H1 (cell line): Measurements from ENCODE around the gene RPS6KA6. TPM values are rescaled to one million over a fixed set of nuclear protein-coding genes. Genes with fewer than 3 reads are reported as not detected.

Experiments
- CEBPB ChIP-seq: IDR thresholded peaks from 2 replicates; pipeline ENCODE4 v1.6.1; 2012; ENCODE audit warnings: low read depth, low read length
- MAFK ChIP-seq: IDR thresholded peaks from 2 replicates; pipeline ENCODE4 v1.6.1; 2012; ENCODE audit warnings: low read depth, mild to moderate bottlenecking, improper control_type of control experiment, low read length
- POLR2A ChIP-seq, 2 experiments: IDR thresholded peaks; 1 replicate in 1 of 2; 2 replicates in 1 of 2; pipeline ENCODE4 v1.6.1; 2011; ENCODE audit warnings: low read depth in 2 of 2, low read length in 2 of 2, mild to moderate bottlenecking in 2 of 2; ENCODE audit errors: control extremely low read depth in 1 of 2
- RNF2 ChIP-seq: fragments of 200-900, 300-1000 bp; sonication (generic); IDR thresholded peaks from 2 replicates; pipeline ENCODE4 v1.7.1; 2016; ENCODE audit warnings: borderline replicate concordance, low read depth, mild to moderate bottlenecking, antibody characterized with exemption, low read length; ENCODE audit not compliant: poor library complexity, severe bottlenecking; ENCODE audit errors: missing control alignments
- ZNF274 ChIP-seq: IDR thresholded peaks from 2 replicates; pipeline ENCODE4 v1.7.0; 2012; ENCODE audit warnings: low read length, borderline replicate concordance; ENCODE audit errors: extremely low read depth
- polyA plus RNA-seq, 7 experiments: library from polyadenylated mRNA; depleted of rRNA in 3 of 7; stranded (reverse) in 5 of 7; unstranded in 2 of 7; fragments of >200 nt in 5 of 7; fragments of 200-250 nt in 2 of 7; gene quantifications; 1 replicate in 5 of 7; 2 replicates in 1 of 7; 4 replicates in 1 of 7; pipeline versions ENCODE4 v1.2.1 to v1.2.3, GENCODE V29; 2011 to 2013; ENCODE audit warnings: missing spikeins in 2 of 7, mixed read lengths in 2 of 7
- total RNA-seq: library from RNA; stranded (reverse); fragmentation: NEBNext Ultra II Directional; extraction: Animal tissue kit (Norgen Biotek cat#: 25700); gene quantifications from 2 replicates; pipeline ENCODE4 v1.2.1, GENCODE V29; 2021

RPS6KA6 gene
- total and polyA plus RNA-seq, 2 of the 8 experiments (the other 6 are each of a cell fraction or from before 2014, with no cell fraction given): 3.5 to 14.6 TPM

DNA sequence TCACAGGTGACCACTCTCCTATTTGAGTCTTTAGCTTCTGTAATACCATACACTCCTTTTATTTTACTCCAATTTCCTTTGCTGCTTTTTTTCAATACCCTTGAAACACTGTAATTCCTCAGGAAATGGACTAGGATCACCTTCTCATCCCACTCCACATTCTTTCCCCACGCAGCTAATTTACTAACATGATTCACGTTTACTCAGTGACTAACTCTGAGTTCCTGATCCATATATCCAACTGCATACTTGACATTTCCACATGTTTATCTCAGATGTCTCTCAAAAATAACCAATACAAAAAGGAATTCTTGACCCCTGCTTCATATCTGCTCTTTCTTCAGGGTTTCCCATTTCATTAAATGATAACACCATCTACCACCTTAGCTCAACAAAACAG, 19.9 kb downstream of the RPS6KA6 start (continued):
- TF ChIP-seq RNF2 (no peak), CEBPB (no peak), MAFK (no peak), POLR2A (IDR thresholded peaks at IDR 0.05; ENCODE audit: control extremely low read depth in 1 of 2, low read depth in 2 of 2, low read length in 2 of 2) (no peak), ZNF274 (no peak)
